Tibial artery (tissue), 4 donors: Measurements from ENCODE around the gene PIEZO2.

Experiments used
- DNase-seq, 2 donors: peaks; one replicate each; pipeline ENCODE4 v3.0.0-alpha.2; 2019
- H3K27ac ChIP-seq, 2 donors: fragments of 200-600 bp; sonication (generic) in 1 of 2; 1 replicate in 1 of 2; 2 replicates in 1 of 2; pipeline ENCODE4 v1.5.1; 2018 to 2019; ENCODE audit warnings: mild to moderate bottlenecking in 1 of 2
- H3K27me3 ChIP-seq, 2 donors: fragments of 200-600 bp; sonication (generic) in 1 of 2; one replicate each; pipeline versions ENCODE4 v1.5.1 to v1.6.0; 2016 to 2019
- H3K36me3 ChIP-seq, 3 donors: fragments of 200-600 bp; sonication (generic) in 2 of 3; one replicate each; pipeline ENCODE4 v1.5.1; 2016 to 2019; ENCODE audit warnings: mild to moderate bottlenecking in 2 of 3
- H3K4me1 ChIP-seq, 4 donors: fragments of 200-600 bp; sonication (generic) in 2 of 4; 1 replicate in 3 of 4; 2 replicates in 1 of 4; pipeline ENCODE4 v1.5.1; 2016 to 2019
- H3K4me3 ChIP-seq, 2 donors: fragments of 200-600 bp; sonication (generic) in 1 of 2; 1 replicate in 1 of 2; 2 replicates in 1 of 2; pipeline ENCODE4 v1.5.1; 2018 to 2019; ENCODE audit warnings: mild to moderate bottlenecking in 2 of 2
- H3K9me3 ChIP-seq, 3 donors: fragments of 200-600 bp; sonication (generic) in 1 of 3; one replicate each; pipeline ENCODE4 v1.5.1; 2016 to 2019
- intact Hi-C: fragments of 100-400 bp; cut with DNase I; formaldehyde crosslinking; loops from one replicate; pipeline ENCODE4 v1.15.0; 2023; ENCODE audit warnings: low total_unique reads
- TF ChIP-seq, protein P1 (sequence below), 2 experiments: fragments of 200-600 bp in 1 of 2; fragments of 450-650 bp in 1 of 2; IDR thresholded peaks; one replicate each; pipeline ENCODE4 v1.5.1; 2017 to 2019; ENCODE audit warnings: antibody characterized with exemption in 2 of 2, mild to moderate bottlenecking in 1 of 2, moderate library complexity in 1 of 2

The PIEZO2 gene

DNA sequence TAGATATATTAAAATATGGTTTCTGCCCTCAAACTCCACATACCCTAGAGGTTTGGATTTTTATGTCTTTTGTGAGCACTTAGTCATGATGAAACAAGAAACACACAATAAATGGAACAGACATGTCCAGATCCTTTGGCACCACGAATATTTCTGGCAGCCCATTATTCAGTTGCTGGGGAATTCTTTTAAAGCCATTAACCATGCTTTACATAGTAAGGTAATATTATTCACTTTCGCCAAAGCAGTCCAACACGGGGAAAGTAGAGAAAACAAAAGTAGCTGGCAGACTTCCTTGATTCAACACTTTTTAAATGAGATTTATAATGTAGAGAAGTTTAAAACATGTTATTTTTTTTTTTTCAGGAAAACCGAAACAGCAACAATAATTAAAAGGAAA lies 235.4 kb downstream of the PIEZO2 start:
- TF ChIP-seq, protein P1, sequence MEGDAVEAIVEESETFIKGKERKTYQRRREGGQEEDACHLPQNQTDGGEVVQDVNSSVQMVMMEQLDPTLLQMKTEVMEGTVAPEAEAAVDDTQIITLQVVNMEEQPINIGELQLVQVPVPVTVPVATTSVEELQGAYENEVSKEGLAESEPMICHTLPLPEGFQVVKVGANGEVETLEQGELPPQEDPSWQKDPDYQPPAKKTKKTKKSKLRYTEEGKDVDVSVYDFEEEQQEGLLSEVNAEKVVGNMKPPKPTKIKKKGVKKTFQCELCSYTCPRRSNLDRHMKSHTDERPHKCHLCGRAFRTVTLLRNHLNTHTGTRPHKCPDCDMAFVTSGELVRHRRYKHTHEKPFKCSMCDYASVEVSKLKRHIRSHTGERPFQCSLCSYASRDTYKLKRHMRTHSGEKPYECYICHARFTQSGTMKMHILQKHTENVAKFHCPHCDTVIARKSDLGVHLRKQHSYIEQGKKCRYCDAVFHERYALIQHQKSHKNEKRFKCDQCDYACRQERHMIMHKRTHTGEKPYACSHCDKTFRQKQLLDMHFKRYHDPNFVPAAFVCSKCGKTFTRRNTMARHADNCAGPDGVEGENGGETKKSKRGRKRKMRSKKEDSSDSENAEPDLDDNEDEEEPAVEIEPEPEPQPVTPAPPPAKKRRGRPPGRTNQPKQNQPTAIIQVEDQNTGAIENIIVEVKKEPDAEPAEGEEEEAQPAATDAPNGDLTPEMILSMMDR (IDR thresholded peaks at IDR 0.05): no peak
- Histone ChIP-seq H3K27me3 (no peaks in the 10 kb centered on the region), H3K4me3 (no peak overlapping the region), H3K27ac (no peak overlapping the region), H3K36me3 (no peaks in the 10 kb centered on the region), H3K4me1 (peaks cover 0 to 12% (median 5%) of the 10 kb centered on the region in 4 donors), H3K9me3 (no peaks in the 10 kb centered on the region)
- intact Hi-C loops: no loop called here
- no peak for DNase-seq

DNA sequence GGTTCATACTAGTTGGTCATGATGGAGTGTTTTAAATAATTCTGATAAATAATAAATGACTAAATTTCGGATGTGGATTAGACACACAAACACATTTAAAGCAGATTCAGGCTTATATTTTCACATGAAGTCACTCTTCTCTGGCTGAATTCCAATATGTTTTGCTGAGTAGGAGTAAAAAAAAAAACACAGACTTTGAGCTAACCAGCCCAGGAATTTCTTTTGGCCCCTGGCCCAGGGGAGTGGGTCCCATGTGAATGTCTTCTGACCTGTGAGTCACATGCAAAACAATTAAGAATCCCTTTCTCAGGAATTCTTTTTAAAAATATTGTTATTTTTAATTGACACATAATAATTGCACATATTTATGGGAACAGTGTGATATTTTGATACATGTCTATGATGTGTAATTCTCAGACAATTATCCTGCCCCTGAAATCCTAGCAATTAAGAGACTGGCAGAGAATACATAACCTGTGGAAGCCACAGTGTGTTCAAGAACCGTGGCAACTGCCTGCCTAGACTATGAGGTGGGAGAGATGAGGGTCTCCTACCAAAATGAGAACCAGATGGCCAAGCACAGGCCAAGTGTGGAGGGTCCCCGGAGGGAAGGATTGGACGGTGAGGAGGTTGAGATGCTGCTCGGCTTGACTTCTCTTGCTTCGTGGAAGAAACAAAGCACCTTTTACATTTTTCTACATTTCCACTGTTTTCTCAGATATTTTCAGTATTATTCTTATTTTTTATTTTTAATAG lies 236.4 kb downstream of the PIEZO2 start:
- TF ChIP-seq, protein P1 (IDR thresholded peaks at IDR 0.05): no peak
- DNase-seq: no peak

DNA sequence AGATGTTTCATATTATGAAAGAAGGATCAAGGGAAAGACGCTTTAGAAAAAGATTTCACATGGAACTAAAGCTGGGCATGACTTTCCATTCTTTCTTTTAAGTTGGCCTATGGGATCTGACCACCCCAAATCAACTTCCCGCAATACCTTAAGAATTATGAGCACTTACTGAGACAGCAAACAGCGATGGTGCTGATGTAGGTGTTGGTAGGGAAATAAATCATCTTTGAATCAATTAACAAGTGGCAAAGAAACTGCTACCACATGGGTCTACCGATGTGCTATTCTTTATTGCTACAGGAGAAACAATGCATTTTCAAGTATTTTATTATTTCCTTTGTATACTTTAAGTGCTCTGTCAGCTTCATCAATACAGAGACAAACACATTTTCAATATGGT lies 239.6 kb downstream of the PIEZO2 start:
- intact Hi-C loops: no loop called here
- Histone ChIP-seq H3K36me3 (no peaks in the 10 kb centered on the region), H3K27ac (no peak overlapping the region), H3K4me3 (no peak overlapping the region), H3K27me3 (no peaks in the 10 kb centered on the region), H3K9me3 (no peaks in the 10 kb centered on the region), H3K4me1 (peaks cover 0 to 12% (median 5%) of the 10 kb centered on the region in 4 donors)
- DNase-seq: no peak
- TF ChIP-seq, protein P1 (IDR thresholded peaks at IDR 0.05): no peak

More for the DNA sequence above, 236.4 kb downstream of the PIEZO2 start:
- intact Hi-C loops: no loop called here
- H3K27ac ChIP-seq: peak overlapping the region in 1 of 2 donors; percentile 16
- H3K36me3 ChIP-seq: no peaks in the 10 kb centered on the region
- no peaks in the 10 kb centered on the region for H3K9me3 ChIP-seq
- no peak overlapping the region for H3K4me3 ChIP-seq
- H3K27me3 ChIP-seq: no peaks in the 10 kb centered on the region
- peaks cover 0 to 12% (median 5%) of the 10 kb centered on the region in 4 donors for H3K4me1 ChIP-seq

DNA sequence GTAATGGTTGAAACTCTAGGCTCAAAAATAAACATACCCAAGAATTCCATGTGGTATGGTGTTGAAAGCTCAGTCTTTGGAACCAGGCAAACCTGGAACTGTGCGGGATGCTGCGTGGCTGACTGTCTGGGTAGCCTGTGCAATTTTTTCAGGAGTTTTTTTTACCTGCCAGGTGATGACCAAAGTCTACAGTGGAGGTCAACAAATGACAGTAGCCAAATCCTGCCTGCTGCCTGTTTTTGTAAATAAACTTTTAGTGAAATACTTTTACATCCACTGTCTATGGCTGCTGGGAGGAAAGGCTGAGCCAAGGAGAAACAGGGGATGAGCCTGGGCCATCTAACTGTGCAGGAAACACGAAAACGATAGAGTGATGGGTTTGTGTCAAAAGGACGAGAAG lies 240.6 kb downstream of the PIEZO2 start:
- H3K9me3 ChIP-seq: no peaks in the 10 kb centered on the region
- DNase-seq: no peak
- no peaks in the 10 kb centered on the region for H3K27me3 ChIP-seq
- H3K4me3 ChIP-seq: no peak overlapping the region
- no peaks in the 10 kb centered on the region for H3K36me3 ChIP-seq
- H3K27ac ChIP-seq: no peak overlapping the region
- peaks cover 0 to 12% (median 5%) of the 10 kb centered on the region in 4 donors for H3K4me1 ChIP-seq
- TF ChIP-seq, protein P1 (IDR thresholded peaks at IDR 0.05): no peak
- intact Hi-C loops: no loop called here

DNA sequence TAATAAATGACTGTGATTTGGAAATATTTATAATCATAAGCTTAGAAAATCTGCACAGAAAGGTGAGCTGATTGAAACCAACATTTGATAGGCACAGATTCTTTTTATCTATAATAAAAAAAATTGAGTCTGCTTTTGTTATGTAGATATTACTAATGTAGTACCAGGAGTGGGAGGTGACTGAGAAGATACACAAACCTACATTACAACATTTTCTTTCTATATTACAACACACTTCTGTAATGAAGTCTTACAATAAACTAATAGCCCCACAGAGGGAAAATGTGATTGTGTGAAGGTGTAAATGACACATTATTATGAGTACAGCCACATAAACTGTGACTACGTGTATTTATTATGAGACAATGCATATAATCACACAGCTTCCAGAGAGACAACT lies 241.6 kb downstream of the PIEZO2 start:
- H3K4me3 ChIP-seq: no peak overlapping the region
- intact Hi-C loops: no loop called here
- H3K27me3 ChIP-seq: no peaks in the 10 kb centered on the region
- H3K4me1 ChIP-seq: peaks cover 0 to 6% (median 1%) of the 10 kb centered on the region in 4 donors
- no peak overlapping the region for H3K27ac ChIP-seq
- DNase-seq: no peak
- no peaks in the 10 kb centered on the region for H3K36me3 ChIP-seq
- no peaks in the 10 kb centered on the region for H3K9me3 ChIP-seq
- TF ChIP-seq, protein P1 (IDR thresholded peaks at IDR 0.05): no peak
